AG04450 (cell line): Measurements from ENCODE around the gene CLCN1. TPM values are rescaled to one million over a fixed set of nuclear protein-coding genes. Genes with fewer than 3 reads are reported as not detected.

ENCODE experiments used
- CTCF ChIA-PET: fragments of 300-600, 350-600 bp; formaldehyde crosslinking; extraction: SDS; loops from one replicate; lab custom pipeline; 2022; ENCODE audit warnings: antibody characterized with exemption, inconsistent platforms; lab: Charles Lee
- POLR2A ChIA-PET: fragments of 350-600 bp; formaldehyde crosslinking; extraction: SDS; loops from one replicate; lab custom pipeline; 2021; ENCODE audit warnings: antibody characterized with exemption, inconsistent platforms; lab: Yijun Ruan, JAX
- DNase-seq: peaks from one replicate; pipeline ENCODE4 v3.0.0-alpha.2; 2011; ENCODE audit warnings: low read depth, low spot score
- H3K27ac ChIP-seq: one replicate; pipeline ENCODE4 v1.5.1; 2012; ENCODE audit warnings: low read depth, low read length, control low read depth
- H3K27me3 ChIP-seq: one replicate; pipeline ENCODE4 v1.6.0; 2012; ENCODE audit warnings: low read length; ENCODE audit not compliant: control insufficient read depth, insufficient read depth
- H3K4me3 ChIP-seq: 2 replicates; pipeline ENCODE4 v1.5.1; 2011; ENCODE audit warnings: mild to moderate bottlenecking, low read depth, low read length, control low read depth
- H3K9me3 ChIP-seq: 2 replicates; pipeline ENCODE4 v1.5.1; 2012; ENCODE audit warnings: low read length; ENCODE audit not compliant: control insufficient read depth, insufficient read depth
- polyA plus RNA-seq: library from polyadenylated mRNA; depleted of rRNA; stranded (reverse); fragments of >200 nt; gene quantifications from 2 replicates; pipeline ENCODE4 v1.2.3, GENCODE V29; 2011
- TF ChIP-seq, protein P1 (sequence below): IDR thresholded peaks from 2 replicates; pipeline ENCODE4 v1.5.1; 2011; ENCODE audit warnings: low read depth, low read length, control low read depth, inconsistent platforms

The CLCN1 gene
- polyA plus RNA-seq, 1 experiment, result not detected

DNA sequence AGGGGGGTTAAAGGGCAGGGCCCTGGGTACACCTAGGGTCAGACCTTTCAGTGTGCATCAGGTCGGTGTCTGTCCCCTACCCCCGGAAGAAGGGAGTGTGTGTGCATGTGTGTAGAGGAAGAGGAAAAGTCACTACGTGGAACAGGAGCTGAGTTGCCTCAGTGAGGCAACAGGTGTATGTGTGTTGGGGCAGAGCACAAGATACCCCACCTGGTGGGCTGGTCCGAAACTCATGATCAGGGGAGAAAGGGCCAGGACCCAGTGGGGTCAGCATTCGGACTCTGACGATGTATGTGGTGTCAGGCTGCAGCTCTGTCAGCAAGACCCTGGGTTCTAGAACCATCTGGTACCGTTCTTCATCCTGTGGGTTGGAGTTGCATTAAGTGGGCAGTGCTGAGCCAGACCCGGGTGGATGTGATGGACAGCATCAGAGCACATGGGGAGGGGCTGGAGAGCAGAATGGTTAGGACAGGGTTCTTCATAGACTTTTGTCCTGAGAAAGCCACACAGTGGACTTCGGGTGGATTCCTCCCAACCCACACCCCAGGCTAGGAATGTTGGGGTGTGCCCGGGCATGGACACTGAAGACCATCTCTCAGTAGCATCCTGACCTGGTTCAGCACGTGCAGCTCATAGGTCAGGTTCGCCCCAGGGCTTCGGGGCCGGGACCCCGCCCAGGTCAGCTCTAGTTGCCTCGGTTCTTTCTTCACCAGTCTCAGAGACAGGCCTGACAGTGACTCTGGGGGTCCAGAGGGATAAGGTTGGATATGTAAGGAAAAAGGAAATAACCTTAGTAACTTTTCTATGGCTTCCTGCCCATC, 82.0 kb downstream of the CLCN1 start:
- Histone ChIP-seq H3K4me3 (no peak overlapping the region), H3K27ac (no peak overlapping the region), H3K9me3 (no peaks in the 10 kb centered on the region; the same call in 1 of the 2 replicates), H3K27me3 (peaks cover 10% of the 10 kb centered on the region)
- DNase-seq, result no peak
- TF ChIP-seq, protein P1, sequence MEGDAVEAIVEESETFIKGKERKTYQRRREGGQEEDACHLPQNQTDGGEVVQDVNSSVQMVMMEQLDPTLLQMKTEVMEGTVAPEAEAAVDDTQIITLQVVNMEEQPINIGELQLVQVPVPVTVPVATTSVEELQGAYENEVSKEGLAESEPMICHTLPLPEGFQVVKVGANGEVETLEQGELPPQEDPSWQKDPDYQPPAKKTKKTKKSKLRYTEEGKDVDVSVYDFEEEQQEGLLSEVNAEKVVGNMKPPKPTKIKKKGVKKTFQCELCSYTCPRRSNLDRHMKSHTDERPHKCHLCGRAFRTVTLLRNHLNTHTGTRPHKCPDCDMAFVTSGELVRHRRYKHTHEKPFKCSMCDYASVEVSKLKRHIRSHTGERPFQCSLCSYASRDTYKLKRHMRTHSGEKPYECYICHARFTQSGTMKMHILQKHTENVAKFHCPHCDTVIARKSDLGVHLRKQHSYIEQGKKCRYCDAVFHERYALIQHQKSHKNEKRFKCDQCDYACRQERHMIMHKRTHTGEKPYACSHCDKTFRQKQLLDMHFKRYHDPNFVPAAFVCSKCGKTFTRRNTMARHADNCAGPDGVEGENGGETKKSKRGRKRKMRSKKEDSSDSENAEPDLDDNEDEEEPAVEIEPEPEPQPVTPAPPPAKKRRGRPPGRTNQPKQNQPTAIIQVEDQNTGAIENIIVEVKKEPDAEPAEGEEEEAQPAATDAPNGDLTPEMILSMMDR, result no peak
- ChIA-PET POLR2A (interaction anchor here (0.6 kb wide), 1 partner anchor 155 kb away, joined by 9 read pairs; no protein-coding TSS in a partner anchor), CTCF (interaction anchor here (1.9 kb wide), 1 partner anchor 157 kb away, joined by 6 read pairs; no protein-coding TSS in a partner anchor)

DNA sequence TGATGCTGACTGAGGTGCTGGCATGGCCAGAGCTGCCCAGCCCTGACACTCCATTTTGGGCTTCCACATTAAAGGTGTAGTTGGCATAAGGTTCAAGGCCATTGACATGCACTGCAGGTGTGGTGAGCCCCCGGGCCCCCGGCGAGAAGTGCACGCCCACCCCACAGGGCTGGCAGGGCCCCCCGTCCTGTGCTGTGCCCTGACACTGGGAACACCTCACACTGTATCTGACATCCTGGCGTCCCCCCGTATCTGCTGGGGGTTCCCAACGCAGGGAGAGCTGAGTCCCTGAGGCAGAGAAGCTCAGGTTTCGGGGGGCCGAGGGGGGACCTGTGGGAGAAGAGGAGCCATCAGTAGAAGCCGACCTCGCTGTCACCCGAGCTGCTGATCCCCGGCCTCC, 82.7 kb downstream of the CLCN1 start:
- Histone ChIP-seq H3K9me3 (no peaks in the 10 kb centered on the region; the same call in 1 of the 2 replicates), H3K4me3 (no peak overlapping the region), H3K27me3 (peaks cover 10% of the 10 kb centered on the region), H3K27ac (no peak overlapping the region)
- POLR2A ChIA-PET, result interaction anchor here (0.6 kb wide), 1 partner anchor 156 kb away, joined by 9 read pairs; no protein-coding TSS in a partner anchor
- CTCF ChIA-PET, result interaction anchor here (1.9 kb wide), 1 partner anchor 158 kb away, joined by 6 read pairs; no protein-coding TSS in a partner anchor
- no peak for DNase-seq
- TF ChIP-seq, protein P1, result no peak

DNA sequence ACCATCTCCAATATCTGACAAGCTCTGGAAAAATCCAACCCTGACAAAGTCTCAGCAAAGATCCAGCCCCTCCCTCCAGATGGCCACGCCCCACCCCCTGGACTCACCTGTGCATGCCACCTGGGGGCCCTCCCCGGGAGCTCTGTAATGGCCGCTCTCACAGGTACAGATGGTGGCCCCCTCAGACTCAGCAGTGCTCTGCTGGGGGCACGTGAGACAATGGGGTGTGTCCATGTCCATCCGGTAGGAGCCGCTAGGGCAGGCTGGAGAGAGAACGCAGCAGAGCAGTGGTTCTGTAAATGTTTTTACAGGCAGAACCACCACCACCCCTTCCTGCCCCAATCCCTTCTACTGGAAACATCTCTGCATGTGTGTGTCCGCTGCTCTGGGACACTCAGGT, 83.2 kb downstream of the CLCN1 start:
- no peak for DNase-seq
- Histone ChIP-seq H3K27me3 (peaks cover 10% of the 10 kb centered on the region), H3K27ac (no peak overlapping the region), H3K9me3 (no peaks in the 10 kb centered on the region; the same call in 1 of the 2 replicates), H3K4me3 (no peak overlapping the region)
- TF ChIP-seq, protein P1, result no peak
- POLR2A ChIA-PET, result no interaction called here
- CTCF ChIA-PET, result interaction anchor here (0.8 to 1.9 kb wide), 2 partner anchors 19 to 159 kb away, joined by 6 to 8 read pairs; no protein-coding TSS in a partner anchor

DNA sequence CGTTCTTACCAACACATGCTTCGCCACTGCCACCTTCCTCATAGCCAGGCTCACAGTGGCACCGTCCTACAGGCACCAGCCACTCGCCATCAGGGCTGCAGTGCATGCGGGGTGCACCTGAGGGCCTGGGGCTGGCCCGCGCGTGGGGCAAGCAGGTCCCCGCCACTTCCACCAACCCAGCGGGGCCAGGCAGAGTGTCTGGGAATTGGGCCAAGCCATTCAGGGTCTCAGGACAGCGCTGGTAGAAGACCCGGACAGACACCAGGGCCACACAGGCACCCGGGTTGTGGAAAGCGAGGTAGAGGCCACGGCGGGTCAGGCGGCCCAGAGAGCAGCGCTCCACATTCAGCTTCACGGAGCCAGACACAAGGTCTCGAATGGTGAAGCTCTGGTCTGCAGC, 83.7 kb downstream of the CLCN1 start:
- ChIA-PET CTCF (interaction anchor here (0.8 kb wide), 1 partner anchor 19 kb away, joined by 8 read pairs; no protein-coding TSS in a partner anchor), POLR2A (no interaction called here)
- peaks cover 10% of the 10 kb centered on the region for H3K27me3 ChIP-seq
- H3K27ac ChIP-seq, result no peak overlapping the region
- TF ChIP-seq, protein P1, result no peak
- H3K9me3 ChIP-seq, result no peaks in the 10 kb centered on the region; the same call in 1 of the 2 replicates
- no peak overlapping the region for H3K4me3 ChIP-seq
- no peak for DNase-seq
